Stomach (tissue), 4 donors: ENCODE data around the gene LAGE3.

Experiments
- POLR2A ChIP-seq, 4 donors: fragments of 450-650 bp; IDR thresholded peaks; one replicate each; pipeline ENCODE4 v1.6.1; 2016; ENCODE audit warnings: antibody characterized with exemption in 4 of 4, control low read depth in 2 of 4, mild to moderate bottlenecking in 1 of 4, moderate library complexity in 1 of 4
- POLR2AphosphoS5 ChIP-seq, 3 donors: sonication (generic); formaldehyde crosslinking; IDR thresholded peaks; one replicate each; pipeline ENCODE4 v1.6.1; 2016; ENCODE audit warnings: antibody characterized with exemption in 3 of 3
- TF ChIP-seq, protein P1 (sequence below), 7 experiments: fragments of 450-650 bp in 4 of 7; fragments of 200-600 bp in 3 of 7; sonication (generic) in 3 of 7; IDR thresholded peaks; one replicate each; pipeline ENCODE4 v1.5.1; 2016 to 2019; ENCODE audit warnings: antibody characterized with exemption in 7 of 7, control low read depth in 2 of 7, mild to moderate bottlenecking in 1 of 7

DNA sequence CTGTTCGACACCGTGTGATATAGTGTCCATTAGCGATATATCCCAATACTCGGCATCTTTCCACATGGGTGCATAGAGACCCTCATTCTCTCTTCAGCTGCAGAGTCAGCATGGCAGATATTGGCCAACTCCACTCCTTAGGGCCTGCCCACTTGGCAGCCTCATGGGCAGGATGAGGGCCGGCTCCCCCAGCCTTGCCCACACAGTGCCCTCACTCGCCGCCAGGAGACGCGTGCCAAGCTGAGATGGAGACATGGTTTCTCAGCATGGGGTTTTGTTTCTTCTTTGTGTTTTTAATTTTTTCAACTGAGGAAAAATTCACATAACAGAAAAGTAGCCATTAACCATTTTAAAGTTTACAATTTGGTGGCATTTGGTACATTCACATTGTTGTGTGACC, 26.3 kb downstream of the LAGE3 start:
- TF ChIP-seq, protein P1, sequence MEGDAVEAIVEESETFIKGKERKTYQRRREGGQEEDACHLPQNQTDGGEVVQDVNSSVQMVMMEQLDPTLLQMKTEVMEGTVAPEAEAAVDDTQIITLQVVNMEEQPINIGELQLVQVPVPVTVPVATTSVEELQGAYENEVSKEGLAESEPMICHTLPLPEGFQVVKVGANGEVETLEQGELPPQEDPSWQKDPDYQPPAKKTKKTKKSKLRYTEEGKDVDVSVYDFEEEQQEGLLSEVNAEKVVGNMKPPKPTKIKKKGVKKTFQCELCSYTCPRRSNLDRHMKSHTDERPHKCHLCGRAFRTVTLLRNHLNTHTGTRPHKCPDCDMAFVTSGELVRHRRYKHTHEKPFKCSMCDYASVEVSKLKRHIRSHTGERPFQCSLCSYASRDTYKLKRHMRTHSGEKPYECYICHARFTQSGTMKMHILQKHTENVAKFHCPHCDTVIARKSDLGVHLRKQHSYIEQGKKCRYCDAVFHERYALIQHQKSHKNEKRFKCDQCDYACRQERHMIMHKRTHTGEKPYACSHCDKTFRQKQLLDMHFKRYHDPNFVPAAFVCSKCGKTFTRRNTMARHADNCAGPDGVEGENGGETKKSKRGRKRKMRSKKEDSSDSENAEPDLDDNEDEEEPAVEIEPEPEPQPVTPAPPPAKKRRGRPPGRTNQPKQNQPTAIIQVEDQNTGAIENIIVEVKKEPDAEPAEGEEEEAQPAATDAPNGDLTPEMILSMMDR (IDR thresholded peaks at IDR 0.05) = no peak
- TF ChIP-seq POLR2AphosphoS5 (IDR thresholded peaks at IDR 0.05) (no peak), POLR2A (IDR thresholded peaks at IDR 0.05) (no peak)
